NOMO-1 (cell line): ENCODE measurements around the gene COL23A1.
"Not testable (repeated sequence)": the region's sequence is repeated elsewhere in the genome, so short reads cannot be mapped to it uniquely, and the experiment has no call there.

Experiments used
- DNase-seq, 2 experiments: peaks; one replicate each; lab custom pipeline; 2025; ENCODE audit not compliant: unreplicated experiment in 2 of 2; lab: John Stamatoyannopoulos, UW

Gene COL23A1

DNA sequence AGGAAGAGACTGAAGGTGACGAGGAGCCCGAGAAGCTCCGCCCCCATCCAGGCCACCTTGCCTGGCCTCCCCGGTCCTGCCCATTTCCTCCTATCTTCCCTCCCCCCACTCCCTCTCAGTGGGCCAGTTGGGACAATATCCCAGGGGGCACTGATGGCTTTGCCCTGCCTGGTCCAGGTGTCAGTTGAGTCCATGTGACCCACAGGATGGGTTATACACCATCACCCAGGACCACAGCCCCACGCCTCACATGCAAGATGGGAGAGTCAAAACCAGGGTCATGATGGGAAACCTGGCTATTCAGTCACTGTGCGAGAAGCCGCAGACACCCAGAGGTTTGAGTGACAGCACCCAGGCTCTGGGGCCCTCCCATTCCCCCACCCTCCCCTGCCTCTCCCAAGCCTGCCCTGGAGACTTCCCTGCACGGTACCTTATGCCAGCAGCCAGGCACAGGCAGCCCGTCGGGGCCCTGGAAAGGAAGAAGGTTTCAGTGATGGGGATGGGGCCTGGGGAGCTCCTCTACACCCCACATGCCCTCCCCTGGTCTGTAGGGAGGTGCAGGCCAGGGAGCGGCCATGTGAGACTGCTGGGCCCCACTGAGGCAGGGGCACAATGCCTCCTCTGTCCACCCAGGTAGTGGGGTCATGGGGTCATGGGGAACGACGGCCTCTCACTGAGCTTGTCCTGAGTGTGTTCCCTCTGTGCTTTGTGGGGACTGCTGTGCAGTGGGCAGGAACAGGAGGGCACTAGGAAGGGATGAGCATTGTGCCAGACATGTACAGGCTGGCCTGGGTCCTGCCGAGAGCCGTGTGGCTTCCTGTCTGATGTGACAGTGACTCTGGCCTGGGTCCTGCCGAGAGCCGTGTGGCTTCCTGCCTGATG is 351.2 kb downstream of the COL23A1 start:
- no peak for DNase-seq

DNA sequence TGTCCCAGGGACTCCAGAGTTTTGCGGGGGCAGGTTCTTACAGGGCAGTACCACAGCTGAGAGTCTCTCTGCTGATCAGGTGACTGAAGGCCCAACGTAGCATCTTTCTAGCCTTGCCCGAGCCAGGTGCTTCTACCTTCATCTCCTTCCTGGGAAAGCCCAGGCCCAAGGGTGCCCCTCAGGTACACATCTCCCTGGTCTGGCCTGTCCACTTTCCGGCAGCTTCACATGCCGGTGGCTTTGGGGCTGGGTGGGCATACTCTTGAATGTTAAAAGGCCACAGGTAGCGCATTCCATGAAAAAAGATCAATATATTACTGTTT is 351.9 kb downstream of the COL23A1 start:
- DNase-seq, result no peak

DNA sequence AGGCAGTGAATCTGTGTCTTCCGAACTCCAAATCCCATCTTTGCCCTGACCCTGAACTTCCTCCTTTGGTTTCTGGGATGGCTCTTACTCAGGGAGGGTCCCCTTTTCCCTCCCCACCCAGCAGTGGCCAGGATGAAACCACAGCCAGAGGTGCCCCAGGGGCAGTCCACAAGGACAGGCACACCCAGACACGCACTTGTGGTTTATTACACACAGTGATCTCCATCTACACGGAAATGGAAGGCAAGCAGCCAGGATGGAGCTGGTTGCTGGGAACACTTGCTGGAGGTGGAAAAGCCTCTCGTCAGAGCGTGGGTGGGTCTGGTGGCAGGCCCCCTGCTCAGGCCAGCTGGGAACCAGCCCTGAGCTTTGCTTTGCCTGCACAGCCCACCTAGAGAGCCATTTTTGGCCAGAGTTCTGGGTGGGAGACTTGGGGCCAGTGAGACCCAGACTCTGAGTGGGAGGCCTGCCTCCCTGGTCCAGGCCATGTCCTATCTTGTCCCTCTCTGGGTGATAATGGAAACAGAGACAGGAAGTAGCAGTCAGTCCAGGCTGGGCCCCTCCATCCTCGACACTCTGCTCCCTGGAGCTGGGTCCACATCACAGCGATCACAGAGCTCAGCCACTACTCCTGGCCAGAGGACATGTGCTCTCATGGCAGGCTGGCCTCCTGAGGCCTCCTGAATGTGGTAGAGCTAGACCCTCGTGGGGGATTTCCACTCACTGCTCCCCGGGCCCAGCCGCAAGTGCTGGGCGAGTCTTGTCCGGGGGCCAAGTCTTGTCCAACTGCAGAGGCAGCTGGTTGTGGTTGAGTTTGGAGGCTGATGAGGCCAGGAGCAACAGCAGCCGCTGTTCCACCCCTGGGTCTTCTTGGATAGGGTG is 352.5 kb downstream of the COL23A1 start:
- no peak for DNase-seq

DNA sequence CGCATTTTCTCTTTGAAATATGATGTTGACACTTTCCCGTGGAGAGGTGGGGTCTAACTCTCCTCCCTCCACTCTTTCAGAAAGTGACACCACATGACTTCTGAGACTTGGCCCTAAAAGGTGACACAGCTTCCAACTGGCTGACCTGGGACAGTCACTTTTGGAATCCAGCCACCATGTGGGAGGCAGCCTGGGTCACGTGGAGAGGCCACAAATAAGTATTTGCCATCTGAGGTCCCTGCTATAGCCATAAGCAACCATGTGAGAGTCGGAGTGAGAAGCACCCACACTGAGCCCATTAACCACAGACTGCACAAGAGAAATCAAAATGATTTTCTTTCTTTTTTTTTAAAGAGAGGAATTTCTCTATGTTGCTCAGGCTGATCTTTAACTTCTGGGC is 353.5 kb downstream of the COL23A1 start:
- no peak for DNase-seq

DNA sequence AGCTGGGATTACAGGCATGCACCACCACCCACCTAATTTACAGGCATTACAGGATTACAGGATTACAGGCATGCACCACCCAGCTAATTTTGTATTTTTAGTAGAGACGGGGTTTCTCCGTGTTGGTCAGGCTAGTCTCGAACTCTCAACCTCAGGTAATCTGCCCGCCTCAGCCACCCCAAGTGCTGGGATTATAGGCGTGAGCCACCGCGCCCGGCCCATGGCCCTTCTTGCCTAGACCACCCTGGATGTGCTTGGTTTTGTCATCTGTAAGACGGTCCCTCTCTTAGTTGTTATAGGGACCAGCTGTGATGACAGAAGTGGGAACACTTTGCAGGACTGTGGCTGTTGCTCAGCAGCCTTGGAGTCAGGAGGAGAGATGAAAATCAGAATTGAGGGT is 354.1 kb downstream of the COL23A1 start:
- no peak for DNase-seq

DNA sequence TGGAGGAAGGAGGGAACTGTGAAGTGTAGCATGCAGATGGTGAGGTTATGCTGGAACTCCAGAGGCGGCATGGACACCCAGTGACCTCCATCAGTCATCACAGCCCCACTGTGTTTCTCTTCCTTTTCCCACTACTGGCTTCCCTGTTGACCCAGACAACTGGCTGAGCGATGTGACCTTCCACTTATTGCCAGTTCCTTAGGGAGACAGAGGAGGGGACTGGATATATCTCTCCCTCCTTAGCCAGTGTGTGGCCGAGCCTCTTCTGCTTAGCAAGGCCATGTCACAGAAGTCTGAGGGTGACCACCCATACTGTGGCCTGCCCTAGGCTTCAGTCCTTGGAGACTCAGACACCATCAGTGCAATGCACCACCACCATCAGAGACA is 354.6 kb downstream of the COL23A1 start:
- DNase-seq, result no peak

DNA sequence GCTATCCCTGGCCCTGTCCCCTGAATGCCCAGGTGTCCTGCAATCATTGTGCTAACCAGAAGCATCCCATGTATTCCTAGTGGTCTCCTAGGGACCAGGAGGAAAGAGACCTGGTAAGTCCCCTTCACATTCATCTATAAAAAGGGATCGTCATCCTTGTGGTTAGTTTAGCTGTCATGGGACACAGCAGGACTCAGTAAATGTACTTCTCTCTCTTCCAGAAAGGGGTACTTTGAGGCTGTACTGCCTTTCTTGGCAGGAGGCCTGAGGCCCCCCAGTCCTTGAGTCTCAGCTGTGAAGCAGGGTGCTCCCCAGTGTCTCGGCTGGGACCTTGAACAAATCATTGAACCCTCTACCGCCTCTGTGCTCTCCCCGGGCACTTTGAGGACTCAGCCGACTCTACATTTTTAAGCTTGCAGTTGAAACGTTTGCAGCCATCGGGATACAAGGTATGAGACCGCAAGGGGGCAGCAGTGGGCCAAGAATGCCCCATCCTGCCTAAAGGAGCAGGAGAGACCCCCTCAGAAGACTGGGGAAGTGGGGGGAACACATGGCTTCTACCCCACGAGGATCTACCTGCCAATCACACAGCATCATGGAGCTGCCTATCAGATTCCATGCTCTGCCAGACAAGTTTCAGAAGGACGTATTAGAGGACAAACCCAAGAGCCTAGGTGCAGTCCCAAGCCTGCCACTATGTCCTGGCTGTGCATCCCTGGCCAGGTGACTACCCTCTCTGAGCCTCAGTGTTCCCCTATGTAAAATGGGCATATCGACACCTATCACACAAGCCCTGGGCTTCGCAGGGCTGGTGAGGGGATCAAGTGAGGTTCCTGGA is 355.2 kb downstream of the COL23A1 start:
- DNase-seq, result peak; percentile 36 to 61

DNA sequence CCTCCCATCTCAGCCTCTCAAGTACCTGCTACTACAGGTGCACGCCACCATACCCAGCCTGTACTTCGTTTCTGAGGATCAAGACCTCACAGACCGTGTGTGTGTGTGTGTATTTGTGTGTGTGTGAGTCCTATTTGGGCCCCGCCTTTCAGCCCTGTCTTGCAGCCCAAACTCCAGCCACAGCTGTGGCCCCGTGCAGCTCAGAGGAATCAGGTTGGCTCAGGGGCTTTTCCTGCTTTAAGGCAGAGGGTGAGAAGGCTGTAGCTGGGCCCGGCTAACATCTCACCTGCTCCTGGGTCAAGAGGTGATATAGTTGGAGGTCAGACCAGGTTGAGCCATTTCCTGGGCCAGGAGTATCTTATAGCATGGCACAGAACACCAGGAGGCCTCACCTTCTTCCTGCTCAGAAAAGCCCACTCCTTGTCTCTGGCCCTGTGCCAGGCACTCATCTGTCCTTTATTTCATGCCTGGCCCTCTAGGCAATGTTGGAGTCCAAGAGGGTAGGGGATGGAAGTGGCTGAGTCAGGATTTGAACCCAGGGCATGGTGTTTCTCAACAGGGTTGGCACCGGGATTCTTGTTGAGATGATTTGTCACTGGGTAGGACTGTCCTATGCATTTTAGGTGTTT is 356.0 kb downstream of the COL23A1 start:
- DNase-seq, result no peak

DNA sequence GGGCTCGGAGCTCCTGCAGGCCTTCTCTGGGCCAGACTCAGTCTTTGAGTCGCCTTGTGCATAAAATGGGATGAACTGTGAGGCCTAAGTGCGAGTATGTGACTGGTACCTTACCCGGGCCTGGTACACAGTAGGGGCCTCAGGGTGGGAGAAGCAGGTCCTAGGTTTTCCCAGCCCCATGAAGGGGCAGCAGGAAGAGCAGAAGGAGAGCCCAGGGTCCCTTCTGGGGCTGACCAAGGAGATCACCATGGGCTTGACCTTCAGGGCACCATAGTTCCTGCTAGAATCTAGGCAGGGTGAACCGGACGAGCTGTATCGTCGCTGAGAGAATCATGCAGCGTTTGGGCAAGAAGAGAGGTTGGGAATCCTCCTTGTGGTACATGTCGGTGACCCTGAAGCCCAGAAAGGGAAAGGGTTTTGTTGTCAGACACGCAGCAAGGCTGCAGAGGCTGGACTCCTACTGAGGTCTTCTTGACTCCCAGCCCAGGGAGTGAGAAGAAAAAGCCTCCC is 357.2 kb downstream of the COL23A1 start:
- DNase-seq, result no peak

DNA sequence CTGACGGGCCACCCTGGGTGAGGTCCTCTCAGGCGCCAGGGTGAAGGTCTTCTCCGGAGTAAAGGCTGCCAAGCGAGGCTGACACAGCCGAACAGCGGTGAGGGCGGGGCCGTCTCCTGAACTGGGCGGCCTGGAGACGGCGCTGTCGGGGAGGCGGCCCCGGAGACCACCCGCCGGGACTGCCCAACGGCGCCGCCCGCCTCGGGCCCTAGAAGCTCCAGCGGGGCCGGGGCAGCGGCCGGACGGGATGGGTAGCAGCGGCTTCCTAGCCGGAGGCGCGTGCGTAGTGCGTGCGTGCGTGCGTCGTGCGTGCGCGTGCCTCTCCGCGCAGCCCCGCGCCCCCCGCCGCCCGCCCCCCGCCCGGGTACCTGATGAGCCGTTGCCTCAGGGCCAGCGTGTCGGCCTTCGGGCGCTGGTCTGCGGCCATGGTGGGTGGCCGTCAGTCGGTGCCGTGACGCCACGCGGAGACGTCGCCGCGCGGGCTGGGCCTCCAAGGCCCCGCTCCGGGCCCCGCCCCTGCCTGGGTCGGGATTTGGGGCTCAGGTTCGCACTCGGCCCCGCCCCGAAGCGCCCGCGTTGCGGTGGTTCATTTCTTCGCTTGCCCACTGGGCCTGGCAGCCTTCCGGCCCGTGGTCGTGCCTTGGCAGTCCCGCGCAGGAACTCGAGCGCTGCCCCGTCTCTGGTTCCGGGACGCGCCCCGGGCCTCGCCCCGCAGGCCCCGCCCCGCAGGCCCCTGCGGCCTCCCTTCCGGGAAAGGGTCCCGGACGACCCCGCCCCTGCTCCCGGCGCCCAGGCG is 357.9 kb downstream of the COL23A1 start, which contains the start of gene PHYKPL:
Gene PHYKPL, minus strand, starts transcription at position 679 of the 796 bp plus-strand sequence. Its CDS starts 252 bp downstream, at position 427.
- DNase-seq, result peak; percentile 63 to 71

DNA sequence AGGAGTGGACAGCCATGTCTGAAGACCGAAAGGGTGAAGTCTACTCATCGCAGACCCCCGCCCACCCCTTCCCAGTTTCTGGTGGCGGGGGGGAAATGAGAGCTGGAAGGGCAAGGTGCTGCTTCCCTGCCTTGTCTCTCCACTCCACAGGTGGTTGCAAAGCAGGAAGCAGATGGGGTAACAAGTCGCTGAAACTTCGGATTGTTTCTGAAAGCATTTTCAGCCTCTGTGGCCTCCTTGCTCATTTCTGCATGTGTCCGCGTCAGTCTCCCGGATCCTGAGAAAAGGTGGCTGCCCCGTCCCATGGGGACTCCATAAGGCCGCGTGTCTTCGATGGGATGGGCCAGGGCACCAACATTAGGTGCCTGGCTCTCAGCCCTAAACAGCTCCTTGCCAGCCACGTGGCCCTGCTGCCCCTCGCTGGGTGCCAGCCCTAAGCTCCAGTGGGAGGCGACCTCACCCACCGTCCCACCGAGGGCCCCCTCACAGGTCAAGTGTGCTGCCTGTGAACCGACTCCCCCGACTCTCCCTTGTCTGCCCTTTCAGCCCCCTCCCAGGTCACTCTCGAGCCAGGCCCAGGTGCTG is 358.6 kb downstream of the COL23A1 start:
- no peak for DNase-seq

DNA sequence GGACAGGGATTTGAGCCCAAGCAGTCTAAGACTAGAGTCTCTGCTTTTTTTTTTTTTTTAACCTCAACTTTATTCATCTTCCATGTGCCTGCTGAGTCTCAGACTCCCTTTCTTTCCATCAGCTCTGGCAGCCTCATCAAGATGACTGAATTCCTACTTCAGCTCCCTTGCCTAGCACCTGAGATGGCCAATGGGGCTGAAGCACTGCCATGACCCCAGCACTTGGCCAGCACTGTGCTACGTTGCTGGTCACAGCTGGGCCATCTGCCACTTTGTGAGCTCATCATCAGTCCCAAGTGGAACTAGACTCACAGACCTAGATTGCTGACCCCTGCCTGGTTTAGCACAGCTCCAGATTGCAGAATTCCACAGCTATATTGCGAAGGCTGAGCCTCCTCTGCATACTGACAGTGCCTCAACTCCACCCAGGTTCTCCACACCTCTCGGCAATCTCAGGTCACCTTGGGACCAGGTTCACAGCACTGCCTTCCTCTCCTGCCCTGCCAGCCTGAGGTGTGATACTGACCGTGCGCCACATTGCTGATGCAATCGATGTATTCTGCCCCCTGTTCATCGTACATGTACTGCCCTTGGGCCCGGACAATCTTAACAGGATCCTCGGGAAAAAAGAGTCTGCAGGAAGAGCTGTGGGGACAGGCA is 359.2 kb downstream of the COL23A1 start:
- no peak for DNase-seq

DNA sequence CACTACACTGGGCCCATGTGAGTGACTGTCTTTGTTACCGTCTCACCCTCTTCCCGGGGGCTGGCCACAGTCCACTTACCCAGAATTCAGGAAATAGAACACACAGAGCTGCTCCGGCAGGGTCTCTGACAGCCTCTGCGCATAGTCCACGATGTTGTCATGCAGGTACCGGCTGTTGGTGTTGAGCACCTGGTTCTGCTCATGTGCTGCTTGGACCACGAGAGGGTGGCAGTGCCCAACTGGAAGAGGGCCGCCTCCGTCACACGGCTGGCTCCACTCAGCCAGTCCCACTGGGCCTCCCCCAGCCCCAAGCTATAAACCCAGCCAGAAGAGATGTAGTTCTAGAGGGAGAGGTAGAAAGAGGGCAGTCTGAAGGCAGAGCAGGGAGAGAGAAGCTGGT is 360.3 kb downstream of the COL23A1 start:
- DNase-seq, result no peak

DNA sequence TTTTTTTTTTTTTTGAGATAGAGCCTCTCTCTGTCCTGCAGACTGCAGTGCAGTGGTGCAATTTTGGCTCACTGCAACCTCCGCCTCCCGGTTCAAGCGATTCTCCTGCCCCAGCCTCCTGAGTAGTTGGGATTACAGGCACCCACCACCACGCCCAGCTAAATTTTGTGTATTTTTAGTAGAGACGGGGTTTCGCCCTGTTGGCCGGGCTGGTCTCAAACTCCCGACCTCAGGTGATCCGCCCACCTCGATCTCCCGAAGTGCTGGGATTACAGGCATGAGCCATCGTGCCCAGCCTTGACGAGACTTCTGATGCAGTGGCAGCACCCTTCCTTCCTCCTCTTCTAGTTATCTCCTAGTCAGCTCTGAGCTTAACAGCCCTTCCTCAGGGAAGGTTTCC is 361.1 kb downstream of the COL23A1 start:
- DNase-seq, result not testable (repeated sequence)

DNA sequence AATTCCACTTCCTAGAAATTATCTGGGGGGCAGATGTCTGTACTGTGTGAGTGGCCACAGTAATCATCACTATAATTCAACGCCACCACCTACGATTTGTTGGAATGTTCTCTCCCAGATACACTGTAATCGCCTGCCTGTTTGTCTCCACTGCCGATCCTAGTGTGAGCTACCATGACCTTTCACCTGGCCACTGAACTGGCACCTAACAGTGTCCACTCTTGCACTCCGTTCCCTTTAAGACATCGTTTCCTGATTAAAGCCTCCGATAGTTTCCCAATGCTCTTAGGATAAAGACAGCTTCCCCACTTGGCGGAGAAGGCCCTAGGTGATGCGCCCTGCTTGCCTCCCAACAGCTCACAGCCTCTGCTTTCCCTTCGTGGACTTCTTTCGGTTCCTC is 361.6 kb downstream of the COL23A1 start:
- no peak for DNase-seq

DNA sequence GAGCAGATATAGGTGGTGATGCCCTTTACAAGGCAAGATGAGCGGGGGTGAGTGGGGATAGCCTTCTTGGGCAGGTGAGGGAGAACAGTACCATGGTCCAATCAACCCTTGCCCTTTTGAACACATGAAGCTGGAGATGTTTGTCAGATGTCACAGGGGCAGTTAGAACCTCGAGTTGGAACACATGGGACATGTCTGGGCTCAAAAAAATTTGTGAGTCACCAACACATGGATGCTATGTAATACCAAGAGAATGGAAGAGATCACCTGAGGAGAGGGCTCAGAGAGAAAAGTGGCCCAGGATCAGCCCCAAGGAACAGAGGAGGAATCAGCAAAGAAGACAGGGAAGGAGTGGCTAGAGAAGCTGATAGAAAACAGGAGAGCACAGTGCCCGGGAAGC is 362.3 kb downstream of the COL23A1 start:
- DNase-seq, result no peak

DNA sequence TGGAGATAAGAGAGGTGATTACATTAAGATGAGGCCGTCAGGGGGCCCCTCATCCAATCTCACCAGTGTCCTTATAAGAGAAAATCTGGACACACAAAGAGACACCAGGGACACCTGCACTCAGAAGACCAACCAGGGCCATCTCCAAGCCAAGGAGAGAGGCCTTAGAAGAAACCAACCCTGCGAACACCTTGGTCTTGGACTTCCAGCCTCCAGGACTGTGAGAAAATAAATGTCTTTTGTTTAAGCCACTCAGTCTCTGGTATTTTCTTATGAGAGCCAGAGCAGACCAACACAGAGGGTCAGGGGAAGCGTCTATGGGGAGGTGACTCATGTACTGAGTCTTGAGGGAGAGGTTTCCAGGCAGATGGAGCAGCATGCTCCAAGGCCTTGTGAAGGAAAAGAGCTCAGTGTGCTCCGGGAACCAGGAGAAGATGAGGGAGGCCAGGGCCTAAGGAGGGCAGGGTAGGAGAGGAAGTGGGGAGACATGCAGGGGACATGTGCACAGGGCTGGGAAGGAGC is 363.0 kb downstream of the COL23A1 start:
- DNase-seq, result no peak

DNA sequence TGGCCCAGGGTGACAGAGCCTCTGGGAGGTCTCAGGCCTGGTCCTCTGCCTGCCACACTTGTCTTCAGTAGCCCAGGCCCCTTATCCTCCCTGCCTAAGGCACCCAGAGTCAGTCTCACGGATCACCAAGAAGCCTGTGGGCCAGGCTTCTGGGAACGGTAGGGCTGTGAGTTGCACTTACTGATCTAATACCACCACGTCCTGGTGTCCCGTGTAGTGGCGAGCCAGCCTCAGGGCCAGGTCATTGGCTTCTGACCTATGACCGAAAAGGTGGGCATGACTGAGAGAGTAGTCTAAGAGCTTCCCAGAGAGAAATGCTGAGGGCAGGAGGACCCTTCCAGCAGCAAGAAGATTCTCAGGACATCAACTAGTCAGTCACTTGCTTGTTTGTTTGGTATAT is 365.0 kb downstream of the COL23A1 start:
- DNase-seq, result no peak
